Mesenteric fat pad (tissue), 1 donor: ENCODE data around the gene TSPAN7. TPM values are rescaled to one million over a fixed set of nuclear protein-coding genes. Genes with fewer than 3 reads are reported as not detected.

ENCODE experiments used
- DNase-seq: peaks from one replicate; pipeline ENCODE4 v3.0.0-alpha.2; 2020; ENCODE audit warnings: low spot score
- total RNA-seq: library from RNA; stranded (reverse); fragmentation: NEBNext Ultra II Directional; extraction: Animal tissue kit (Norgen Biotek cat#: 25700); gene quantifications from one replicate; pipeline ENCODE4 v1.2.1, GENCODE V29; 2021
- donor health status: DM: yes; HTN: yes; CAD: no.

Gene TSPAN7
- total RNA-seq, 1 donor from 2014 or later, result 32.0 TPM

DNA sequence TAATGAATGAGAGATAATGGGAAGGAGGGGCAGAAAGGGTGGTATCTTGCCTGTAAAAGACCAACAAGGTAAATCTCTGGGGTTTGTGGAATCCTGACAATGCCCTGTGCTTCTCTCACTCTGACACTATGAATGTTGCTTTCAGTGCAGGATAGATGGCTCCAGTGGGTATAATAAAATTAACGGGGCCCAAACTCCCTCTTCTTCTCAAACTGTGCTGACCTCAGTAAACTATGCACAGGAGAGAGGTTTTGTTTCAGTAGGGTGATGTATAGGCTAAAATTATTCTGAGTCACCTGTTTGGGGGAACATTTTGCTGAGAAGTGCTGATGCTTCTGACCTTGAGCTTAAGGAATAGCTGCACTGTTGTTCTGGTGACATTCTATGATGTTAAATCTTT, 82.6 kb downstream of the TSPAN7 start:
- DNase-seq, result no peak

DNA sequence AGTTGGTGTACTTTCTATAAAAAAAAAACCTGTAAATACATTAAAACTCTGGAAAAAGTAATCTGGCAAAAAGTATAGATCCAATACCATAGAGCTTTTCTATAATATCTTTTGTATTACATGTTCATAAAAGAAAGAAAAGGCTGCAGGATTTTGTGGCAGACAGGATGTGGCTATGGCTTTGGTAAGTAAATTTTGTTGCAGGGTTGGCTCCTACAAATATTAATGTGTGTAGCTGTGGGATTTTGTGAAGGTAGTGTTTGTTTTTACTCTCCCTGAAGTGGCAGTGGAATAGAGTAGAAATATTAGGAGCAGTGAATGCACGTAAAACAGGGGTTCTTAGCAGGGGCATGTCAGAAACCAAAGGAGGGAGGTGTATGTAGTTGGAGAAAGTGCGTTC, 84.8 kb downstream of the TSPAN7 start:
- no peak for DNase-seq

GRCh38 chrX:38649221-38649620, 87.9 kb downstream of the TSPAN7 start:
- DNase-seq, result no peak

- no peak for DNase-seq
These were observed 88.6 kb downstream of the TSPAN7 start for GRCh38 chrX:38649674-38650647.

DNA sequence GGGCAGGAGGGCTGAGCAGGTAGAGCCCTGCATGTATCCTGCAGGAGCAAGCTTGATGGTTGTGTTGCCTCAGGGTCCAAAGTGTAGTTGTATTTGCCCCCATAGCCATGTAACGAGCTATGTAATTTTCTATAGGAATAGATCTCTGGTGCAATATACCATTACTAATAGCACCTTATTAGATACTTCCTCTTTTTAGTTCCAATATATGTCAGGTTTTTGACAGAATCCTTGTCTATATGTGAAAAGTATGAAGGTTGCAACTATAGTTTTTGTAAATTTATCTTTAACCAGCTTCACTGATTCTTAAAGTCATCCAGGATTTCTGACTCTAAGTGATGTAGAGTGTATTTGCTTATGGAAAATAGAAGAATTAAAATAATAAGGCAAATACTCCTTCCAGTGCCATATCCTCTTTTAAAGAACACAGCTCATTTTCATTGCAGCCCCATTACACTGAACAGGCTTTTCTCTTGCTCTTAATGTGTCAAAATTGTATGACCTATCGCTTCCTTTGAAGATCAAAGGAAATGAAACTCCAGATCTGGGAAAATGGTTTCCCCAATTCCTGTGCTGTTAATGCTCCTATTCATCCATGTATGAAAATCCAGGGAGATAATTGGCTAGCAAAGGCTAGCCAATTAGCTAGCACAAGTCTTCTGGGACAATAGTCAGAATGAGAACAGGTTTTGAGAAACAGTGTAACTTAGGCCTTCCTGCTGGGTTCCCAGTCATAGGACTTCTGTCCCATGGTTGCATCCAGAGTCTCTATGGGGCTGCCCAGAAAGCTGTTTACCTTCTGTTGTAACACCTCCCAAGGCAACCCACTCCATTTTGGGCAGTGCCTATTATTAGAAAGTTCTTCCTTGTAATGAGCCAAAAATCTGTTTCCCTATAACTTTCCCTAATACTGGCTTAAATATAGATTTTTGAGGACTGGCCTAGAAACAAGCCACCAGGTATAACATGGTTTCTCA, 90.6 kb downstream of the TSPAN7 start:
- no peak for DNase-seq

DNA sequence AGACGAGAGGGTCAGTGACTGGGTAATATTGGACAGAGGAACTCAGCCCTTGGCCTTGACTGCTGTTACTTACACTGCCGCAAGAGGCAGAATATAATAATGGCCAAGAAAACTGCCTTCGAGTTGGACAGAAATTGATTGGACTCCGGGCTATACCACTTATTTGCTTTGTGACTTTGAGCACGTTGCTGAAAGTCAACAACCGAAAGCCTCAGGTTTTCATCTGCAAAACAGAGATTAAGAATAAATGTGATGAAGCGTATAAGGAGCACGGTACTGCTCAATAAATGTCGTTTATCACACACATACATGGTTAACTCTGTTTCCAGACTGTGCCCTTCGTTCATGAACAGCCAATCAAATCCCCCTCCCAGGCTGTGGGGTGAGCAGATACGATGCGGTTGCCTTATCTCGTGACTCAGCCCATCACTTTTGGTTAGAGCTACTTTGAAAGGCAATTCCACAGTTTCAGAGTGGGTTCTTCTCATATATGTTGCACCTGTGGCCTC, 91.6 kb downstream of the TSPAN7 start:
- DNase-seq, result no peak

- no peak for DNase-seq
These were observed 93.0 kb downstream of the TSPAN7 start for GRCh38 chrX:38654302-38654701.

GRCh38 chrX:38656350-38656915, 95.1 kb downstream of the TSPAN7 start:
- no peak for DNase-seq

DNA sequence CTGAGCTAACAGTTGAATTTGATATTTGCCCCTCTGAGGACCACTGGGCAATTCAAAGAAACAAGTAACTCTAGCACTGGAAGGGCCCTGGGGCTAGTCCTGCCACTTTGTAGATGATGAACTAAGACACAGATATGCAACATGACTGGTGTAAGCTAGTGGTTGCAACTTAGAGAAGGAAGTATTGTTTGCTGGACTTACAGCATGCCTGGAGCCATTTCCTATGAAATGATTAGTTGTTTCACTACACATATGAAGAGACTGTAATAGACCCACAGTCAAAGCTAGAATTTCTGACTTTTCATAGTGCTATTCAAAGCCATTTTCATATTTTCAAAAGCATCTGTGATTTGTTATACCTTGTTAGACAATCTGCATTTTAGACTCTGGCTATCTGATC, 96.2 kb downstream of the TSPAN7 start:
- DNase-seq, result no peak

- no peak for DNase-seq
These were observed 99.2 kb downstream of the TSPAN7 start for GRCh38 chrX:38660395-38661102.

- no peak for DNase-seq
These were observed 99.7 kb downstream of the TSPAN7 start for GRCh38 chrX:38661103-38661441.

- no peak for DNase-seq
These were observed 100.2 kb downstream of the TSPAN7 start for GRCh38 chrX:38661561-38661960.

- DNase-seq, result no peak
These were observed 101.3 kb downstream of the TSPAN7 start for GRCh38 chrX:38662640-38663039.

GRCh38 chrX:38664285-38664684, 102.9 kb downstream of the TSPAN7 start:
- DNase-seq, result no peak

DNA sequence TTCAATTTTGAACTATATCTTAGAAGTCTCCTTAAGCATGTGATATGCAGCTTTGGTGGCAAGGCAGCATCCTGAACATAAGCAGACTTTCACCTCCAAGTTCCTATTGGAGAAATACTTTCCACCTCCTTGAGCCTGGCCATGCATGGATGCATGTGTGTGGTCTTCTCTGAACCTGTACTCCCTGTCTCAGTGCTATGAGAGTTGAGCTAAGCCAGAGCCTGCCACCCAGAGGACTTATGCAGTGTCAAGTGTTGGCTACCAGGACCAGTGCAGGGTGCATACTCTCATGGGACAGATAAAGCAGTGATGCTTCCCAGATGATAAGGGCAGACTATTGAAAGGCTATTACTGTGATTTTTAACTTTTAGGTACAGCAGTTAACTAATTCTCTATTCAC, 105.6 kb downstream of the TSPAN7 start:
- DNase-seq, result no peak

DNA sequence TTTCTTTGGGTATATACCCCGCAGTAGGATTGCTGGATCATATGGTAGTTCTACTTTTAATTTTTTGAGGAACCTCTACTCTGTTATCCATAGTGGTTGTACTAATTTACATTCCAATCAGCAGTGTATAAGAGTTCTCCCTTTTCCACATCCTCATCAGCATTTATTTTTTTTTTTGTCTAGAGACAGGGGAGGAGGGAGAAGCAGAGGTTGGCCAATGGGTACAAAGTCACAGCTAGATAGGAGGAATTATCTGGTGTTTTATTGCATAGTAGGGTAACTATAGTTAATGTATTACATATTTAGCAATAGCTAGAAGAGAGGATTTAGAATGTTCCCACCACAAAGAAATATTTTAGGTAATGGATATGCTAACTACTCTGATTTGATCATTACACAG, 107.4 kb downstream of the TSPAN7 start:
- no peak for DNase-seq

GRCh38 chrX:38669428-38669827, 108.1 kb downstream of the TSPAN7 start:
- no peak for DNase-seq

DNA sequence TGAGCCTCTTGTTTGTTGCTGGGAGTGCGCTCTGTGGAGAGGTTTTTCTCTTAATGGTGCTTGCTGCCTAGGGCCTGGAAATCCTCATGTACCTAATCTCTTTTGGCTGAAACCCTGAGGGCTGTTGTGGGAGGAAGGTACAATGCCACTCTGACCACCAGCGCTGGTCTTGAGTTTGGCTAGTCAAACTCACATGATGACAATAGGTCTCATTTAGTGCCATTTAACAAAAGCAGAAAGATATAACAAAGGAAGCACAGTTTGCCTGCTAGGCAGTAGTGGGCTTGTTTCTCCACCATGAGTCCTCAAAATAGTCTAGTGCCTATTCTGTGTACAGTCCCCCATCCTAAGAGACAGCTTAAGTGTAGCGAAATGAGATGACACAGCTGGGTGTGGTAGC, 111.3 kb downstream of the TSPAN7 start:
- no peak for DNase-seq

- DNase-seq, result no peak
These were observed 114.5 kb downstream of the TSPAN7 start for GRCh38 chrX:38675856-38676255.

- DNase-seq, result no peak
These were observed 116.8 kb downstream of the TSPAN7 start for GRCh38 chrX:38678183-38678582.

DNA sequence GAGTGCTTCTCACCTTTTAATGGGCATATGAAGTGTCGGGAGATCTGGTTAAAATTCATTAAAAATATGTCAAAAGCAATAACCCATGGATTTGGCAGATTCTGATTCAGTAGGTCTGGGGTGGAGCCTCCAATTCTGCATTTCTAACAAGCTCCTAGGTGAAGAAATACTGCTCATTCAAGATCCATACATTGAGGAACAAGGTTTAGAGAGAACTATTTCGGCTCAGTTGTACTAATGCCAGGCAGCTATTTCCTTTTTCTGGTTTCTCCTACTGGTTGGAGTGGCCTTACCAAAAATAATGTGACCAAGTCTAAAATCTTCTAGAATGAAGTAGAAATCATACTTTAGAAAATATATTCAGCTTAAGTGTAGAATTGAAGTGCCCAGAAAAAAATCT, 117.5 kb downstream of the TSPAN7 start:
- no peak for DNase-seq
